HCT116 (cell line): ENCODE results near the gene HERC6.

ENCODE experiments used
- CEBPB ChIP-seq: IDR thresholded peaks from 2 replicates; pipeline ENCODE4 v1.6.1; 2012; ENCODE audit warnings: low read depth
- TF ChIP-seq, protein P1 (sequence below), 3 experiments: fragments of 200-600 bp in 1 of 3; sonication (generic) in 1 of 3; IDR thresholded peaks in 2 of 3; conservative IDR thresholded peaks in 1 of 3; 2 replicates each; pipeline ENCODE4 v1.5.1; 2012 to 2017; ENCODE audit warnings: low read depth in 2 of 3, low read length in 2 of 3, antibody characterized with exemption in 1 of 3, borderline replicate concordance in 1 of 3, control low read depth in 1 of 3, mild to moderate bottlenecking in 1 of 3, mixed read lengths in 1 of 3, mixed run types in 1 of 3, moderate library complexity in 1 of 3; ENCODE audit not compliant: insufficient read depth in 1 of 3

DNA sequence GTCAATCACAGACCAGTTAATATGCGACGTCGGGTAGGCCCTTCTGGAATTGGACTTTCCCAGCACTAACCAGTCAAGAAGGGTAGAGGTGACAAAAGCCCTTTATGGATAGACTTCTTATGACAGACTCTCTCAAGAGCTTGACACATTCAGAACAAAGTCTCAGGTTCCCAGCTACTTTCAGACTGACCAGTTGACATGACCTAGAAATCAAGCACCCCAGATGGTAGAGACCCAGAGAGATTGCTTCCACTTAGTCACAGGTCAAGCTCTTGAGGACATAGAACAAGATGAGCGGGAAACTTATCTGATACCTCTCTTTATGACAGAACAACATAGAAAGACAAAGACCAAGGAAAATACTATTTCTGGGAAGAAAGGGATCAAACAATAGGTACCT is 21.4 kb upstream of the HERC6 start:
- TF ChIP-seq, protein P1, sequence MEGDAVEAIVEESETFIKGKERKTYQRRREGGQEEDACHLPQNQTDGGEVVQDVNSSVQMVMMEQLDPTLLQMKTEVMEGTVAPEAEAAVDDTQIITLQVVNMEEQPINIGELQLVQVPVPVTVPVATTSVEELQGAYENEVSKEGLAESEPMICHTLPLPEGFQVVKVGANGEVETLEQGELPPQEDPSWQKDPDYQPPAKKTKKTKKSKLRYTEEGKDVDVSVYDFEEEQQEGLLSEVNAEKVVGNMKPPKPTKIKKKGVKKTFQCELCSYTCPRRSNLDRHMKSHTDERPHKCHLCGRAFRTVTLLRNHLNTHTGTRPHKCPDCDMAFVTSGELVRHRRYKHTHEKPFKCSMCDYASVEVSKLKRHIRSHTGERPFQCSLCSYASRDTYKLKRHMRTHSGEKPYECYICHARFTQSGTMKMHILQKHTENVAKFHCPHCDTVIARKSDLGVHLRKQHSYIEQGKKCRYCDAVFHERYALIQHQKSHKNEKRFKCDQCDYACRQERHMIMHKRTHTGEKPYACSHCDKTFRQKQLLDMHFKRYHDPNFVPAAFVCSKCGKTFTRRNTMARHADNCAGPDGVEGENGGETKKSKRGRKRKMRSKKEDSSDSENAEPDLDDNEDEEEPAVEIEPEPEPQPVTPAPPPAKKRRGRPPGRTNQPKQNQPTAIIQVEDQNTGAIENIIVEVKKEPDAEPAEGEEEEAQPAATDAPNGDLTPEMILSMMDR (IDR thresholded peaks at IDR 0.05 in 2 of 3, conservative IDR thresholded peaks at IDR 0.05 in 1 of 3; ENCODE audit: borderline replicate concordance in 1 of 3, insufficient read depth in 1 of 3, low read depth in 2 of 3, low read length in 2 of 3): no peak
- no peak for TF ChIP-seq CEBPB
